Right lobe of liver (tissue), 6 donors: ENCODE measurements around the gene KAZN. TPM values are rescaled to one million over a fixed set of nuclear protein-coding genes. Genes with fewer than 3 reads are reported as not detected.

Experiments
- ATAC-seq, 4 donors: fragments of 200-7000 bp; cut with Tn5 transposase; one replicate each; pipeline ENCODE4 v1.9.1; 2020; ENCODE audit warnings: mild to moderate bottlenecking in 4 of 4, moderate library complexity in 4 of 4
- DNase-seq, 3 donors: peaks; one replicate each; pipeline ENCODE4 v3.0.0-alpha.2; 2020
- H3K27ac ChIP-seq, 3 donors: fragments of 200-600 bp; one replicate each; pipeline ENCODE4 v1.8.0; 2022
- H3K27me3 ChIP-seq, 2 donors: fragments of 200-600 bp; one replicate each; pipeline ENCODE4 v1.8.0; 2022
- H3K36me3 ChIP-seq, 4 donors: fragments of 200-600 bp; sonication (generic) in 1 of 4; one replicate each; pipeline versions ENCODE4 v1.5.1 to v1.8.0; 2017 to 2022; ENCODE audit warnings: control low read depth in 1 of 4
- H3K4me1 ChIP-seq, 4 donors: fragments of 200-600 bp; sonication (generic) in 1 of 4; one replicate each; pipeline versions ENCODE4 v1.5.1 to v1.8.0; 2017 to 2022; ENCODE audit warnings: control low read depth in 1 of 4
- H3K4me3 ChIP-seq, 3 donors: fragments of 200-600 bp; one replicate each; pipeline ENCODE4 v1.8.0; 2022
- H3K9me3 ChIP-seq, 4 donors: fragments of 200-600 bp; sonication (generic) in 1 of 4; one replicate each; pipeline versions ENCODE4 v1.5.1 to v1.8.0; 2017 to 2022; ENCODE audit warnings: control low read depth in 1 of 4
- CTCF ChIP-seq, 4 donors: fragments of 200-600 bp in 3 of 4; fragments of 450-650 bp in 1 of 4; IDR thresholded peaks; one replicate each; pipeline versions ENCODE4 v1.5.1 to v1.8.0; 2016 to 2022; ENCODE audit warnings: antibody characterized with exemption in 4 of 4, mild to moderate bottlenecking in 2 of 4
- POLR2A ChIP-seq: fragments of 450-650 bp; IDR thresholded peaks from one replicate; pipeline ENCODE4 v1.6.1; 2017; ENCODE audit warnings: antibody characterized with exemption, mild to moderate bottlenecking
- WGBS: methylation state at CpG from one replicate; pipeline ENCODE4 v1.1.6; 2018; ENCODE audit warnings: low coverage, low lambda C conversion rate; ENCODE audit not compliant: insufficient coverage; ENCODE audit errors: missing lambda C conversion rate; 5-methylcytosine and 5-hydroxymethylcytosine counted together
- intact Hi-C, 2 donors: fragments of 100-400 bp; cut with DNase I; formaldehyde crosslinking; loops; one replicate each; pipeline versions ENCODE4 v1.11.2 to v1.14.1; 2022
- total RNA-seq, 6 experiments: library from RNA; depleted of rRNA in 2 of 6; stranded (reverse); fragments of >200 nt in 2 of 6; fragmentation: NEBNext Ultra II Directional in 3 of 6; extraction: Animal tissue kit (Norgen Biotek cat#: 25700) in 3 of 6; gene quantifications; one replicate each; pipeline versions ENCODE4 v1.1.0 to v1.2.4, GENCODE V29; 2016 to 2023
- donor health status: DM: no; HTN: yes; CAD: no.
- donor health status: DM: no; HTN: no; CAD: no.
- donor health status: DM: no; HTN: no; CAD: no.
- donor health status: DM: no; HTN: yes; CAD: no.
- donor health status: DM: no; HTN: yes; CAD: no.

Gene KAZN
- total RNA-seq, 6 experiments from 2014 or later = 1.5 to 7.2 (median 2.7) TPM

DNA sequence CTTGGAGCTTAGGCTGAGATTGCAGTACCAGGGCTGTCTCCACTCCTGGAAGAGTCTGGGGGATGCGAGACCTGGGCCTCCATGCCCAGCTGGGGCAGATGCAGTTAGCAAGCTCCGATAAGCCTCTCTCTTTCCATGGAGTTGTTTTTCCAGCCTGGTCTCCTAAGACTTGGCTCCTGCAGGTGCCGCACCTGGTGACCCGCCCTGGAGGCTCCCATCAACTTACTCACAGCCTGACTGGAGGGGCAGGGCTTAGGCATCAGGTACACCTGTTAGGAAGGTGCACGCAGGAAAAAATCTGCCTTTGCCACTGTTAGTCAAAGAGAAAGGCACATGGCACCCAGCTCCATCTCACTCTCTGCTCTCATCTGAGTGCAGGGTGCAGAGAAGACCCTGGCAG lies 356.9 kb downstream of the KAZN start:
- Histone ChIP-seq H3K4me3 (no peak overlapping the region), H3K4me1 (no peaks in the 10 kb centered on the region), H3K27me3 (no peaks in the 10 kb centered on the region), H3K9me3 (no peaks in the 10 kb centered on the region), H3K36me3 (no peaks in the 10 kb centered on the region), H3K27ac (no peak overlapping the region)
- TF ChIP-seq CTCF (IDR thresholded peaks at IDR 0.05) = no peak
- TF ChIP-seq POLR2A = no peak
- ATAC-seq = no peak
- intact Hi-C loops = no loop called here
- WGBS = 100% methylated on average over 1 of the region's 5 CpGs
- DNase-seq = no peak

DNA sequence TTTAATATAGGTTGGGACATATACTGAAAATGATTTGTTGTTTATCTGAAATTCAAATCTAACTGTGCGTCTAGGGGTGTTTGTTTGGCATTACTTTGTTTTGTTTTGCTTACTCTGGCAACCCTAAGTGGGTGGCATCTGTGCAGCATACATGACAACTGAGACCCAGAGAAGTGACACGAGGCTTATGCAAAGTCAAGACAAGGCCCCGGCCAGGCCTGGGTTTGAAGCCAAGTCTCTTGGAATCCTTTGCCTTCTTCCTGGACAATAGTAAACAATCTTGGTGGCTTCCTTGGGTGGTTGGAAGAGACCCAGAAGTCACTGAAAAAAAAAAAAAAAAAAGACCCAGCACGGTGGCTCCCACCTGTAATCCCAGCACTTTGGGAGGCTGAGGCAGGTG lies 357.5 kb downstream of the KAZN start:
- no peaks in the 10 kb centered on the region for H3K36me3 ChIP-seq
- ATAC-seq = peak in 2 of 4 donors; percentile 25 to 49
- intact Hi-C loops = no loop called here
- no peaks in the 10 kb centered on the region for H3K4me1 ChIP-seq
- H3K27me3 ChIP-seq = no peaks in the 10 kb centered on the region
- no peak overlapping the region for H3K4me3 ChIP-seq
- DNase-seq = no peak
- no peak for TF ChIP-seq POLR2A
- TF ChIP-seq CTCF (IDR thresholded peaks at IDR 0.05) = no peak
- H3K27ac ChIP-seq = no peak overlapping the region
- 62% methylated on average over 4 of the region's 4 CpGs for WGBS
- no peaks in the 10 kb centered on the region for H3K9me3 ChIP-seq

DNA sequence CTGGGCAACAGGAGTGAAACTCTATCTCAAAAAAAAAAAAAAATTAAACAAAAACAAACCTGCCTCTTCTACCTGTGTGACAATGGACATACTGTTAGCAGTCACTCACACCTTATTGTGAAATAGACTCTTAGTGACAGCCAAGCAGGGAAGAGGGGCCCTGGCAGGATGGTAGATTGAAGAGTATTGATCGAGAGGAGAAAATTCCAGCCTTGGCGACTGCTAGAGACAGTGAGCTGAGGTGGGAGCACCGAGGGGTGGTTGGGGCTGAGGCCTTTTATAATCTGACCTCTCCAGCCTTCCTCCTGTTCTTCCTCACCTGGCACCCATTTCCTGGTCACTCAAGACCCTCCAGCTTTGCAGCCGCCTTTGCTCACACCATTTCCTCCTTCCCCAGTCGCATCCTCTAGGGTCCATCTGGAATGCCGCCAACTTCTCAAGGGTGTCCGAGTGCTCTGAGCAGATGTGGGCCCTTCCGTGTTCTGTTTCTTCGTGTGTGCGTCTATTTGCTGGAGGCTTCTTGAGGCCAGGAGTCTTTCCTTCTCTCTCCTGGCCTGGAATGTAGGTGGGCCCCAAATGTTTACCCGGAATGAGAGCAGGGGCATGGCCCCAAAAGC lies 358.2 kb downstream of the KAZN start:
- TF ChIP-seq POLR2A (no peak), CTCF (IDR thresholded peaks at IDR 0.05) (no peak)
- Histone ChIP-seq H3K27me3 (no peaks in the 10 kb centered on the region), H3K9me3 (no peaks in the 10 kb centered on the region), H3K36me3 (no peaks in the 10 kb centered on the region), H3K27ac (no peak overlapping the region), H3K4me1 (no peaks in the 10 kb centered on the region), H3K4me3 (no peak overlapping the region)
- intact Hi-C loops = no loop called here
- 72% methylated on average over 6 of the region's 11 CpGs for WGBS
- DNase-seq = no peak
- peak in 1 of 4 donors; percentile 25 for ATAC-seq

DNA sequence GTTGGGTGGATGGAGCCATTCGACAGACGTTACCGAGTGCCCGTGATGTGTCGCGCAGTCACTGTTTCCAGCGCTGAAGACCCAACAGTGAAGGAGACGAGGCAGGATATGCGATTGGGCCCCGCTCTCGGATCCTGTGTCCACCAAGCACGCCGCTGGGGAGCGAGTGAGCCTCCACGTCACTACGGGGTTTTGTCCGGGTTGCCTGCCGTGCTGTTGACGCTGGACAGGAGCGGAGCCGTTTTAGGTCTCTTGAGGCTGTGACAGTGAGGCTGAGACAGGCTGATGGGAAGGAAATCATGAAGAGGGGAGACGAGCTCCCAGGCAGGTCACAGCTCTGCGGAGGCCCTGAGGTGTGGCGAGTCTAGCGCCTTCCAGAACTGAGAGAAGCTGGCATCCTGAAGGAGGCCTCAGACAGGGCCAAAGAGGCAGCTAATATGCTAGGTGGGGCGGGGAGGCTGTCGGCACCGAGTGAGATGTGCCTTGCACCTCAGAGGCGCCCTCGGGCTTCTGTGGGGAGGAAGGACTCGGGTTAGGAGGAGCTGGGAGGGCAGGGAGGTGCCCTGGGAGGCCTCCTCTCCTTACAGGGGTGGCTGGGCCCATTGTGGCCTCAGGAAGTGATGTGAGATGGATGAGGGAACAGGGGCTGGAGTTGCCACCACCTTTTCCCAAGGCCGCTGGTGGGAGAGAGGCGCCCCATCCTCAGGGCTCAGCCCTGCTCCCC lies 359.1 kb downstream of the KAZN start:
- no peak overlapping the region for H3K27ac ChIP-seq
- no peak for ATAC-seq
- no peak overlapping the region for H3K4me3 ChIP-seq
- no peak for DNase-seq
- no peaks in the 10 kb centered on the region for H3K4me1 ChIP-seq
- 83% methylated on average over 16 of the region's 33 CpGs for WGBS
- H3K36me3 ChIP-seq = no peaks in the 10 kb centered on the region
- H3K27me3 ChIP-seq = no peaks in the 10 kb centered on the region
- no peaks in the 10 kb centered on the region for H3K9me3 ChIP-seq
- intact Hi-C loops = no loop called here
- TF ChIP-seq POLR2A (no peak), CTCF (IDR thresholded peaks at IDR 0.05) (no peak)
